HG02840 (cell line): ENCODE measurements around the gene CSGALNACT2.
A peak's percentile ranks its signal among the peaks of the same experiment; 100 is the strongest.
"Not testable (repeated sequence)": the region's sequence is repeated elsewhere in the genome, so short reads cannot be mapped to it uniquely, and the experiment has no call there.

ENCODE experiments used
- ATAC-seq: cut with Tn5 transposase; IDR thresholded peaks from one replicate; pipeline ENCODE4 v1.9.1; 2021; ENCODE audit warnings: mild to moderate bottlenecking, moderate library complexity, moderate number of reproducible peaks; ENCODE audit not compliant: unreplicated experiment, low FRiP score

The CSGALNACT2 gene

DNA sequence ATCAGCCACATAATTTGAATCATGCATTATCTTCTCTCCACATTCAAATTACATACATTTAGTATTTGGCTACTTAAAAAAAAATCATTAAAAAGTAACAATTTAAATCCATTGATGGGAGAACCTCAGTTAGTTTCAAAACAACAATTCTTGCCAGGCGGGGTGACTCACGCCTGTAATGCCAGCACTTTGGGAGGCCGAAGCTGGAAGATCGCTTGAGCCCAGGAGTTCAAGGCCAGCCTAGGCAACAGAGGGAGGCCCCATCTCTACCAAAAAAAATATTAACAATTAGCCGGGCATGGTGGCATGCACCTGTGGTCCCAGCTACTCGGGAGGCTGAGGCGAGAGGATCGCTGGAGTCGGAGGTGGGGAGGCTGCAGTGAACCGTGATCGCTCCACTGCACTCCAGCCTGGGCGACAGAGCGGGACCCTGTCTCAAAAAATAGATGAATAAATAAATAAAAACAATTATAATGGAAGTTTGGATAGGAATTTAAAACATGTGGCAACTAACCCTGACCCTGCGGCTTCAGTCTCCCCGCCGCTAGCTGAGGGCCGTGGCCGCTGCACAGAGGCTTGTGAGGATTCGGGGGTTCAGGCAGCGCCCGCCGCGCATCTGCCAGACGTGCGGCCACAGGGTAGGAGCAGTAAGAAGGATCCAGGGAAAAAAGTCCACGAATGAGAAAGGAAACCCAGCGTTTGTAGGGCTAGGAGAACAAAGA, 1.1 kb upstream of the CSGALNACT2 start:
- no peak for ATAC-seq

DNA sequence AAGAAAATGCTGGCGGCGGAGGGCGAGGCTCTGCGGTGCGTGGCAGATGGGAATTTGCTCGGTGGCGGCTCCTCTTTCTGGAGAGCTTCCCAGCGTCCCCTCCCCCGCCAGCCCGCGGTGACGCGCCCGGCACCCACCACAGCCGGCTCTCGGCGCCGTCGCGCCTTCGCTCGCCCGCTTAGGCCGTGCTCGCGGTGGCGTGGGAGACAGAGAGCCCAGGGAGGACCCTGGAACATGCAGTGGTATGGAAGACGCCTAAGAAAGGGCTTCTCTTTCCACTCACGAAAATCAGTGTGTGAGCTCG, 576 bp upstream of the CSGALNACT2 start:
- peak; percentile 13 for ATAC-seq

DNA sequence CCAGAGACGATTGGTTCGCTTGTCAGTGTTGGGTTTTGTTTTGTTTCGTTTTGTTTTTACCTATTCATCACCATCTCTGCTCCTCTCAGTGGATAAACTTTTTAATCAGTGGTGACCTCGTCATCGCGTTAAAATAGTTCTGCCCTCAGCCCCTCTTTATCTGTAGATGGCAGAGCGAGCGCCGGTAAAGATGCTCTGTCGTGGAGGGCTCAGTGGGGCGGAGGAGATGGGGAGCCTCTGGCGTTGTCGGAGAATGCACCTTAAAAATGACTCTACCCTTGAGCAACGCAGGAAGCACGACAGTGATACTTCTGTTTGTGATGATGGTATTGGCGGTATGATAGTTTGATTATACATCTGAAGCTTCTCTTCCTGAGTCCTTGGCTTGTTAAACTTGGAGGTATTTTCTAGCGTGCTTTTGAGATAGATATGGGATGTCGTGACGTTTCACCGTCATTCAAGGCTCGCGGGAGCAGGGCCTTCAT, 554 bp downstream of the CSGALNACT2 start:
- ATAC-seq = peak; percentile 31

DNA sequence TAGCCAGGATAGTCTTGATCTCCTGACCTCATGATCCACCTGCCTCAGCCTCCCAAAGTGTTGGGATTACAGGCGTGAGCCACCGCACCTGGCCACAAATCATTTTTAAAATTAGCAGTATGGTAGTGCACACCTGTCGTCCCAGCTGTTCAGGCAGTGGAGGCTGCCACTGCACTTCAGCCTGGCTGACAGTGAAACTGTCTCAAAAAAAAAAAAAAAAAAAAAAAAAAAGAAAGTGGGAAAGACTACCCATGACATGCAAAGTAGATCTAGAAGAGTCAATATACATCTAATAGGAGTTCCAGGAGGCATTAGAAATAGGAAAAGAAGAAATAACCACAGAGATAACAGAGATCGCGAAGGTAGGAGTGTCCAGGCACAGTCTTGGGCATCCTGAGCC, 3.2 kb downstream of the CSGALNACT2 start:
- no peak for ATAC-seq

DNA sequence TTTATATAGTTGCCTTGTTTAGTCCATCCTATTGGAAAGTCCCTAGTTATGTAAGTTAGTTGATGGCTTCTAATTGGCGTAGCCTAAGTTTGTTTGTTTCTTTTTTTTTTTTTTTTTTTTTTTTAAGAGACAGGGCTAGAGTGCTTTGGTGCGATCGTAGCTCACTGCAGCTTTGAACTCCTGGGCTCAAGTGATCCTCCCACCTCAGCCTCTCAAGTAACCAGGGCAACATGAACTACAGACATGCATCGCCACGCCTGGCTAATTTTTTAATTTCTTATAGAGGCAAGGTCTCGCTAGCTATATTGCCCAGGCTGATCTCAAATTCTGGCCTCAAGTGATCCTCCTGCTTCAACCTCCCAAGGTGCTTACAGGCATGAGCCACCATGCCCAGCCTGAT, 7.1 kb downstream of the CSGALNACT2 start:
- ATAC-seq = no peak

DNA sequence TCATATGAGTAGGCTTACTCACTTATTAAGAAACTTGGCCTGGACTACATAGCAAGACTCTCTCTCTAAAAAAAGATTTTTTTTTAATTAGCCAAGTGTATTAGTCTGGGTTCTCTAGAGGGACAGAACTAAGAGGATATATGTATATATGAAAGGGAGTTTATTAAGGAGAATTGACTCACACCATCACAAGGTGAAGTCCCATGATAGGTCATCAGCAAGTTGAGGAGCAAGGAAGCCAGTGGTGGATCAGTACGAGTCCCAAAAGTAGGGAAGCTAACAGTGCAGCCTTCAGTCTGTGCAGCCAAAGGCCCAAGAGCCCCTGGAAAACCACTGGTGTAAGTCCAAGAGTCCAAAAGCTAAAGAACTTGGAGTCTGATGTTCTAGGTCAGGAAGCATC, 7.7 kb downstream of the CSGALNACT2 start:
- not testable (repeated sequence) for ATAC-seq

DNA sequence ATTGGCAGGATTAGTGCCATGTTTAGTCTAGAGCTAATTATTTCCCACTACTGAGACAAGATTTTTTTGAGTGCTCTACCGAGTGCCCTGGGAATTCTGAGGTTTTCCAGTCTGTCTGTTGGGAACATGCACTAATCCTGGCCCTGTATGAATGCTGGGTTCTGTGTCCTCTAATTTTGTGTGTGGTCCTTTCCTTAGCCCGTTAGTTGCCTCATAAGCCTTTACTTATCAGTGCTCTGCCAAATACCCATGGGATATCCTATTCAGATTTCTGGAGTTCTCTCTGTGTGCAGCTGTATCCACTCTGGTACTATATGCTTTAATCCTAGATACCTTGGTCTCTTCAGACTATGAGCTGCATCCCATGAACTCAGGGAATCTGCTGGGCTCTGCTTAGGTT, 13.1 kb downstream of the CSGALNACT2 start:
- no peak for ATAC-seq

DNA sequence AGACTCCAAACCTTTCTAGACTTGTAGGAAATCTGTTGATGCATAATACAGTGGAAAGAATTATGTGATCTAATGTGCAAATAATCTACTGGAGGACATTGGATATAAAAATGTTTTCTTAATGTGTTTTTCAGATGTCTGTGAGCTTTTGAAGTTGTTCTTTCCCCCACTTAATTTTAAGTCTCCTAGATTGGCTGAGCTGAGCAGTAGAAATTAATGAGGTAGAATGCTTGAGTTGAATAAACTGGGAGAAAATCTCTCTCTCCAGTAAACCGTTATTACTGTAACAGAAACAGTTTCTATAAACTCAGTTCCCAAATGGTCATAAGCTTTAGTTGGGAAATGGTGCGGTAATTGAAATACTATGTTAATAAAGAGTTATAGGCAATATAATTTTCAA, 15.7 kb downstream of the CSGALNACT2 start:
- ATAC-seq = no peak

DNA sequence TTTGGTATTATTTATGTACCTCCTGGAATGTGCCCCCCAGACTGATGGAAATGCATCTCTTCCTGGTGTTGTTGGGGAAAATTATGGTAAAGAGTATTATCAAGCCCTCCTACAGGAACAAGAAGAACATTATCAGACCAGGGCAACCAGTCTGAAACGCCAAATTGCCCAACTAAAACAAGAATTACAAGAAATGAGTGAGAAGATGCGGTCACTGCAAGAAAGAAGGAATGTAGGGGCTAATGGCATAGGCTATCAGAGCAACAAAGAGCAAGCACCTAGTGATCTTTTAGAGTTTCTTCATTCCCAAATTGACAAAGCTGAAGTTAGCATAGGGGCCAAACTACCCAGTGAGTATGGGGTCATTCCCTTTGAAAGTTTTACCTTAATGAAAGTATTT, 17.0 kb downstream of the CSGALNACT2 start:
- no peak for ATAC-seq

DNA sequence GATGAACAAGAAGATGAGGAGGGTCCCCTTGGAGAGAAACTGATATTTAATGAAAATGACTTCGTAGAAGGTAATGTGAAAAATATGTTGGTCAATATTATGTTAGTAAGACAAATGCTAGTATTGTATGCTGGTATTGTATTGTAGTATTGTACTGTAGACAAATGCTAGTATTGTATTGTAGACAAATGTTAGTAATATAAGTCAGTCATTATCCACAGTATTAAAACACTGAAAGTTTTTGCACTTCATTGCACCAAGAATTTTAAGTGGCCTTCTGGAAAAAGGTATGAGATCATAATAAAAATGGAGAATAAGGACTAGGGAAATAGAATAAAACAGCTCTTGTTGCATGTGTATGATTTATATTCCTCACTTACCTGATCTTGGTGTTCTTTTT, 17.5 kb downstream of the CSGALNACT2 start:
- ATAC-seq = no peak

DNA sequence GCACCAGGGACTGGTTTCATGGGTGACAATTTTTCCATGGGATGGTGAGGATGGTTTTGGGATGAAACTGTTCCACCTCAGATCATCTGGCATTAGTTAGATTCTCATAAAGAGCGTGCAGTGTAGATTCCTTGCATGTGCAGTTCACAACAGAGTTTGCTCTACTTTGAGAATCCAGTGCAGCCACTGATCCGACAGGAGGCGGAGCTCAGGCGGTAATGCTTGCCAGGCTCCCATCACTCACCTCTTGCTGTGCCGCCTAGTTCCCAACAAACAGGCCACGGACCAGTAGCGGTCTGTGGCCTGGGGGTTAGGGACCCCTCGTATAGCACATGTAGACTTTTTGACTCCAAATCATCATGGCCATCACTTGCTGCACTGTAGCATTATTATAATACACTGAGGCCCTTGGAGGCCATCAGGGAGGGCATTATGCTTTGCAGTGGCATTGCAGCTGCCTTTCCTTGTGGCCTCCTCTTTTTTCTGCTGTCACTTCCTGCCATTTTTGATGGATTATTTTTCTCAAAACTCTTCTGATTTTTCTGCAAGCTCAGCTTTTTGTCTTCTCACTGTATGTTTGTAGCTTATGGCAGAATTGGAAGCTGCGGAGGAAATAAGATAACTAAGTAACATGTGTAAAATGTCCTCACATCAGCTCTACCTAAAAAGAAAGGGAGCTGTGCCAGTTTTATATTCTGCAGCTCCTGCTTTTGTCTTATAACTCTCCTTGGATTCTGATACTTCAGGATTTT, 18.5 kb downstream of the CSGALNACT2 start:
- ATAC-seq = no peak

DNA sequence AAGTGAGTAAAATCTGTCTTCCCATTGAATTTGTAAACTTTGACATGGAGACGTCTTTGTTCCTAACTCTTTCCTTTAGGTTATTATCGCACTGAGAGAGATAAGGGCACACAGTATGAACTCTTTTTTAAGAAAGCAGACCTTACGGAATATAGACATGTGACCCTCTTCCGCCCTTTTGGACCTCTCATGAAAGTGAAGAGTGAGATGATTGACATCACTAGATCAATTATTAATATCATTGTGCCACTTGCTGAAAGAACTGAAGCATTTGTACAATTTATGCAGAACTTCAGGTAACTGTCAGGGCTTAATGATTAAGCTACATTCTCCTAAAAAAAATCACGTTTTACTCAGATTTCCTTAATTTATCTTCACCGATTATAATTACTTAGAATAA, 20.4 kb downstream of the CSGALNACT2 start:
- ATAC-seq = no peak

DNA sequence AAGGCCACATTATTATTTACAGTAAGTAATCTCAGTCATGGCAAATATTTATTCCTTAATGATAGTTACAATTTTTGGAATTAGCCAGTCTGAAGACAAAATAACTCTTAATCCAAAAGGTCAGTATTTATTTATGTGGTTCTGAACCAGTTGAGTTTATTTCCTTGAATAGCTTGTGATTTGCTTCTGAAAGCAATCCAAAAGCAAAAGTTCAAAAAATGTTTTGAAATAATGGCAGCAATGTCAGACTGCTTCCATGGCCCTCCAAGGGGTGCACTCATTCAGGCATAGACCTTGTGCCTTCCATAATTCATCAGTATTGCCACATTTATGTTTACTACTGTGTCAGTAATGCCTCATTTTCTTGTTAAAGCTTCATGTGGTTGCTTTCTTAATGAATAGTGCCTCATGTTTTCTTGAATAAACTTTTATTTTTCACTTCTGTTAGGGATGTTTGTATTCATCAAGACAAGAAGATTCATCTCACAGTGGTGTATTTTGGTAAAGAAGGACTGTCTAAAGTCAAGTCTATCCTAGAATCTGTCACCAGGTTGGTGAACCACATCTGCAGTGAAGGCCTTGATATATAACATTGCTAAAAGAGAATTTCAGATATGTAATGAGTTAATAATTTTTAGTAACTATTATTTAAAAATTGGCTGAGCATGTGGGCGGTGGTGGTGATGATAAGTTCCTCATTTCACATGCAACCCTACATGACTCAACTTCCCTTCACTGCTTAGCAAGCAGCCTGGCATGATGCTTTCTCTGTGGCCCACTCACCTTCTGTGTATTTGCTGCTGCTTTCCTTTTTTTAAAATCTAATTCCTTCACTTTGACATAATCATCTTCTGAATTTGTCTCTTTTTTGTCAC, 22.0 kb downstream of the CSGALNACT2 start:
- no peak for ATAC-seq

DNA sequence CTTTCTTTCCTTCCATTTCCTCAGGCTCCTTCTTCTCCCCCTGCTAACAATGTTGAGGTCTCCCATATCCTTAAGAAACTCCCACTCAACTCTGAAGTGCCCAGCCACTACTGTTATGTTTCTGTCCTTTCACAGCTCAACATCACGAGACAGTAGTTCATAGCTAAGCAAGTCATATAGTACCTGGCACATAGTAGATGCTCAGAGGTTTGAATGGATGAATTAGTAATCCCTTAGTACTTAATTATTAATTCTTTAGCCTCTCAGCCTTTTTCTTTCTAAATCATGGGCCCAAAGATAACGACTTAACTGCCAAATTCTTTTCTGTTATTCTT, 22.6 kb downstream of the CSGALNACT2 start:
- ATAC-seq = no peak

DNA sequence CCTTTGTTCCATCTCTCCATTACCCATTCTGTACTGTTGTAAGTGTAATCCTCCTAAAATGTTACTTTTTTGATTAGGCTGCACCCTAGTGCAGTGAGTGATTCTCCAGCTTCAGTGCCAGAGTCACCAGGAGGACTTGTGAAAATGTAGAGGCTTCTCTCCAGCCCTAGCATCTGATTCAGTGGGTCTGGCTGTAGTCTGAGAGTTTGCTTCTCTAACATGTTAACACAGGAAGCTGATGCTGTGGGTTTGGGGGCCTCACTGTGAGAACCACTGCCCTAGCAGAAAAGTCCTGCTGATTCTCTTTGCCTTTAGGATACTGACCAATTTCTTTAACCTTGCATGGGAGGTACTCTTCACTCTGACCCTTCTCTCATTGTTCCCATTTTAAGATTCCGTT, 24.4 kb downstream of the CSGALNACT2 start:
- ATAC-seq = no peak

DNA sequence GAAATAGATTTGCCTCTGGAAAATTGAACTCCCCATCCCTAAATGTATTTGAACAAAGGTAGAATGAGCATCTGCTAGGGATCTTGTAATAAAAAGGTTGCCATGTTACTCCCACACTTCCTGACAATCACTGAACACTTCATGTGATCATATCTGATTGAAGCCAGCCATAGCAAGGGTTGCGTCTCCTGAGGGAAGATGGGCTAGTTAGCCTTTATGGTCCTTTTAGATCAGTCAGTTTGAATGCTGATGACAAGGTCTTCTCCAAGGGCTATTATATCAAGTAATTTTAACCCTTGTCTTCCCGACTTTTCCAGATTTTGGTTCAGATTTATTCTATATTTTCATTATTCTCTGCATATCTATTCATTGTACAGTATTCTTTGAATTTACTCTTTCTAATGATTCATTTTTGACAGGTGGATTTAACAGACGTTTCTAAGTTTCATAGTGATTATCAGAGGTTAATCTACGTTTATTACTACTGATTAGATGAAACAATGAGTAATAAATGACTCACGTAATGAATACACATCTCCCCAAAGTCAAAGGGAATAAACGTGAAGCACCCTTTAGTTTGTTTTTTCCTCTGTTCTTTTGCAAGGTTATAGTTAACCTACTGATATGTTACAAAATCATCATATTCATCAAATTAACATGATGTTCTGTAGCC, 28.1 kb downstream of the CSGALNACT2 start:
- ATAC-seq = no peak

DNA sequence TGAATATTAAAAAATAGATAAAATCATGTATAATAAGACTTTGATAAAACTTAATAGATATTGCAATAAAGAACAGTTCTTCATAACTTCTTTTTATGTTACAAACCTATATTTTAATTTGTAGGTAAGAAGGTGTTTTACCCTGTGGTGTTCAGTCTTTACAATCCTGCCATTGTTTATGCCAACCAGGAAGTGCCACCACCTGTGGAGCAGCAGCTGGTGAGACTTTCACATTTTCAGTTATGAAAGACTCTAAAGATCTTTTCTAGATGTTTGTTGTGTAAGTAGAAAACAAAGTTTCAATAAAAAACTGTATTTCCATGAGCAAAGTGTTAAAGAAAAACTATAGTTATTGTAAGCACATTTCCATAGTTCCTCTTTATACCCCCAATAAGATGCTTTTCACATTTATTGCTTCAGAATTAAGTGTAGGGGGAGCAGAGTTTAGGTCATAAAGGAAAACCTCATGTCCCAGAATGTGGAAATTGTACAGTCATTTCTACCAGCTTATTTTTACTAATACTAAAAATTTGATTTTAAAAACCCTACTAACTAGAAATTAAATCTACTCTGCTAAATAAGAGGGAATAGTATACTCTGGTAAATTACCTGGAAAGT, 28.7 kb downstream of the CSGALNACT2 start:
- no peak for ATAC-seq

DNA sequence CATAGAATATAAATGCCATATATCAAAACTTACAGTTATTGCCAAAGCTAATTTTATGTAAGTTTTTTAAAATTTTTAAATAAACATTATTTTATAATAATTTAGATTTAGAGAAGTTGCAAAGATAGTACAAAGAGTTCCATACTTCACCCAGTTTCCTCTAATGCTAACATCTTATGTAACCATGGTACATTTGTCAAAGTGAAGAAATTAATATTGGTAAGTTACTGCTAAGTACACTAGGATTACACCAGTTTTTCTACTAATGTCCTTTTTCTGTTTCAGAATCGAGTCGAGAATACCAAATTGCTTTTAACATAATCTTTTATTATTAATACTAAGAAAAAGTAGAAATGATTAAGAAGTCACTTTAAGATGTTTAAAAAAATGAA, 29.2 kb downstream of the CSGALNACT2 start:
- no peak for ATAC-seq

DNA sequence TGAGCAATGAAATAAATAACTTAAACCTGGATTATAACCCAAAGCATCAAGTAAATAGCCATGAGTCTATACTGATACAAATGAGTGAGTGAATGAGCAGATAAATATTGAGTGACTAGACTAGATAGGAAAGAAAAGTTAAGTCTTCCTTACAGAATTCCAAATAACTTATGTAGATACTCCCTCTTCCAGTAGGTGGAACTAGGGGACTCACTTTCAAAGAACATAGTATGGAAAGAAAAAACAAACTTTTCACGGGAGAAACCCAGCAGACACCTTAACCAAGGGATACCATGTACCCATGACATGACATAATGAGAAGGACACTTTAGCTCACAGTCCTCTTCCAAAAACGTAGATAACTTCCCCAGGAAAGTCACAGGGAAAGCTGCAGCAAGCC, 32.2 kb downstream of the CSGALNACT2 start:
- no peak for ATAC-seq

DNA sequence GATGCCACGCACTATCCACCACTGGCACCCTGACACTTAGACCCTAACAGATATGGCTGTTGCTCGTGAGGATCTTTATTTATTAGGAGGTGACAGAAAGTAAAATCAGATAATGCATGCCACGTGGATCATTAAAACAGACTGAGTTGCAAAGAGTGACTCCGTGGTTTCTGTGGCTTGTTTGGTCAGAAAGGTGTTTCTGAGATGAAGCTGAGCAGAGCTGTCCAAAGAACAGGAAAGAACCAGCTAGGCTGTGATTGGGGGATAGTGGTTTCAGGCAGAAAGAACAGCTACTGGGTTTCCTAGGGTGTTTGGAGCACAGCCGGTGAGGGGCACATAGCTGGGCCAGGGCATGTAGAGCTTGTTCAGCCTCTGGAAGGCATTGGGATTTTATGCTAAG, 34.4 kb downstream of the CSGALNACT2 start:
- no peak for ATAC-seq
